Erythroblast (primary cell): ENCODE measurements around the gene CCNL1.
"Not testable (repeated sequence)": the region's sequence is repeated elsewhere in the genome, so short reads cannot be mapped to it uniquely, and the experiment has no call there.

Source experiments
- GATA1 ChIP-seq: IDR thresholded peaks from 2 replicates; pipeline ENCODE4 v1.6.1; 2011; ENCODE audit warnings: low read depth, mild to moderate bottlenecking, control low read depth, low read length, moderate library complexity
- POLR2A ChIP-seq: IDR thresholded peaks from 2 replicates; pipeline ENCODE4 v1.6.1; 2011; ENCODE audit warnings: mild to moderate bottlenecking, low read length

DNA sequence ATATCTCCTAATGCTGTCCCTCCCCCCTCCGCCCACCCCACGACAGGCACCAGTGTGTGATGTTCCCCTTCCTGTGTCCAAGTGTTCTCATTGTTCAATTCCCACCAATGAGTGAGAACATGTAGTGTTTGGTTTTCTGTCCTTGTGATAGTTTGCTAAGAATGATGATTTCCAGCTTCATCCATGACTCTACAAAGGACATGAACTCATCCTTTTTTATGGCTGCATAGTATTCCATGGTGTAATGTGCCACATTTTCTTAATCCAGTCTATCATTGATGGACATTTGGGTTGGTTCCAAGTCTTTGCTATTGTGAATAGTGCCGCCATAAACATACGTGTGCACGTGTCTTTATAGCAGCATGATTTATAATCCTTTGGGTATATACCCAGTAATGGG is 31.2 kb upstream of the CCNL1 start:
- TF ChIP-seq POLR2A, GATA1: not testable (repeated sequence)
